Adrenal gland (tissue), 5 donors: ENCODE measurements around the gene RAG1.

Experiments
- POLR2A ChIP-seq, 2 donors: fragments of 450-650 bp; IDR thresholded peaks; one replicate each; pipeline ENCODE4 v1.6.1; 2017; ENCODE audit warnings: antibody characterized with exemption in 2 of 2, mild to moderate bottlenecking in 2 of 2, moderate library complexity in 1 of 2
- TF ChIP-seq, protein P1 (sequence below), 6 experiments: fragments of 450-650 bp in 4 of 6; fragments of 200-600 bp in 2 of 6; sonication (generic) in 1 of 6; IDR thresholded peaks; 1 replicate in 5 of 6; 2 replicates in 1 of 6; pipeline versions ENCODE4 v1.5.1 to v1.8.0; 2016 to 2021; ENCODE audit warnings: antibody characterized with exemption in 6 of 6, mild to moderate bottlenecking in 2 of 6, moderate library complexity in 1 of 6
- donor health status: DM: no; HTN: no; CAD: no.

DNA sequence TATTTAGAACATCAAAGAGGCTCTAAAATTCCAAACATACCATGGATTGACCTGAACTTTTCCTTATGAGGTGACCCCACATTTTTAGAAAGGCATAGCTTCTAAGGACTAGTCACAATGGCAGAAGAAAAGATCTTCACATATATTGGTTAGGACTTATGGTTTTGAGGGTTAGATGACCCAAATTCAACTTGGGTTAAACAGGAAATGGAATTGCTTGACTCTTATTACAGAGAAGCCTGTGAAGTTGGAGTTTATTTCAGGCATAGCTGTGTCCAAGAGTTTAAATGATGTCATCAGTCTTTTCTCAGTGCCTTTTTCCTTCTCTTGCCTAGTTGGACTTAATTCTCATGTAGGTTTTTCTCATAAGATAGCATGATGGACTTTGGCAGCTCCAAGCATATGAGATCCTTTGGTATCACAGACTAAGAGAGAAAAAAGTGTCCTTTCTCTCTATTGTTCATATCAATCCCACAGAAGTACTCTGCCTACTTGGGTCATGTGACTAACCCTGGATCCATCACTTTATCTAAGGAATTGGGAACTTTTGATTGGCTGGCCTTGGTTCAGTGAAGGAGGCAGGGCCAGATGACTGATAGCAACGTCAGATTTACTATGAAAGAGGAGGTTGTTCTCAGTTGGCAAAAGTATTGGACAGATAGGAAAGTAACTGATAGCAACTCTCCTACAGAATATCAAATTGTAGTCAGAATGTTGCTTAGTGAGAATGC lies 17.3 kb upstream of the RAG1 start:
- TF ChIP-seq, protein P1, sequence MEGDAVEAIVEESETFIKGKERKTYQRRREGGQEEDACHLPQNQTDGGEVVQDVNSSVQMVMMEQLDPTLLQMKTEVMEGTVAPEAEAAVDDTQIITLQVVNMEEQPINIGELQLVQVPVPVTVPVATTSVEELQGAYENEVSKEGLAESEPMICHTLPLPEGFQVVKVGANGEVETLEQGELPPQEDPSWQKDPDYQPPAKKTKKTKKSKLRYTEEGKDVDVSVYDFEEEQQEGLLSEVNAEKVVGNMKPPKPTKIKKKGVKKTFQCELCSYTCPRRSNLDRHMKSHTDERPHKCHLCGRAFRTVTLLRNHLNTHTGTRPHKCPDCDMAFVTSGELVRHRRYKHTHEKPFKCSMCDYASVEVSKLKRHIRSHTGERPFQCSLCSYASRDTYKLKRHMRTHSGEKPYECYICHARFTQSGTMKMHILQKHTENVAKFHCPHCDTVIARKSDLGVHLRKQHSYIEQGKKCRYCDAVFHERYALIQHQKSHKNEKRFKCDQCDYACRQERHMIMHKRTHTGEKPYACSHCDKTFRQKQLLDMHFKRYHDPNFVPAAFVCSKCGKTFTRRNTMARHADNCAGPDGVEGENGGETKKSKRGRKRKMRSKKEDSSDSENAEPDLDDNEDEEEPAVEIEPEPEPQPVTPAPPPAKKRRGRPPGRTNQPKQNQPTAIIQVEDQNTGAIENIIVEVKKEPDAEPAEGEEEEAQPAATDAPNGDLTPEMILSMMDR (IDR thresholded peaks at IDR 0.05), result no peak
- TF ChIP-seq POLR2A (IDR thresholded peaks at IDR 0.05), result no peak
